Esophagus muscularis mucosa (tissue), 4 donors: ENCODE data around the gene MFAP3. TPM values are rescaled to one million over a fixed set of nuclear protein-coding genes. Genes with fewer than 3 reads are reported as not detected.
"Not testable (repeated sequence)": the region's sequence is repeated elsewhere in the genome, so short reads cannot be mapped to it uniquely, and the experiment has no call there.

Source experiments
- DNase-seq: peaks from one replicate; pipeline ENCODE4 v3.0.0-alpha.2; 2017; ENCODE audit errors: extremely low spot score
- H3K27ac ChIP-seq, 4 donors: fragments of 200-600 bp; sonication (generic); replicated peaks in 1 of 4; 1 replicate in 3 of 4; 2 replicates in 1 of 4; pipeline ENCODE4 v1.5.1; 2016 to 2019; ENCODE audit warnings: mild to moderate bottlenecking in 1 of 4
- H3K27me3 ChIP-seq, 4 donors: fragments of 200-600 bp; sonication (generic); one replicate each; pipeline versions ENCODE4 v1.5.1 to v1.6.0; 2016 to 2019
- H3K36me3 ChIP-seq, 4 donors: fragments of 200-600 bp; sonication (generic); one replicate each; pipeline ENCODE4 v1.5.1; 2016 to 2019
- H3K4me1 ChIP-seq, 4 donors: fragments of 200-600 bp; sonication (generic); one replicate each; pipeline ENCODE4 v1.5.1; 2016 to 2019
- H3K4me3 ChIP-seq, 4 donors: fragments of 200-600 bp; sonication (generic); 1 replicate in 2 of 4; 2 replicates in 2 of 4; pipeline ENCODE4 v1.5.1; 2016 to 2019; ENCODE audit warnings: mild to moderate bottlenecking in 4 of 4, moderate library complexity in 1 of 4
- H3K9me3 ChIP-seq, 4 donors: fragments of 200-600 bp; sonication (generic); 1 replicate in 3 of 4; 2 replicates in 1 of 4; pipeline ENCODE4 v1.5.1; 2016 to 2019
- CTCF ChIP-seq, 3 experiments: fragments of 200-600 bp in 2 of 3; fragments of 450-650 bp in 1 of 3; sonication (generic) in 2 of 3; IDR thresholded peaks; one replicate each; pipeline ENCODE4 v1.5.1; 2017 to 2019; ENCODE audit warnings: antibody characterized with exemption in 3 of 3, mild to moderate bottlenecking in 2 of 3, moderate library complexity in 1 of 3
- EP300 ChIP-seq: sonication (generic); formaldehyde crosslinking; IDR thresholded peaks from one replicate; pipeline ENCODE4 v1.6.1; 2017; ENCODE audit warnings: antibody characterized with exemption
- POLR2A ChIP-seq: fragments of 450-650 bp; IDR thresholded peaks from one replicate; pipeline ENCODE4 v1.6.1; 2017; ENCODE audit warnings: antibody characterized with exemption, moderate library complexity, mild to moderate bottlenecking, low read depth
- POLR2AphosphoS5 ChIP-seq, 2 donors: sonication (generic); formaldehyde crosslinking; IDR thresholded peaks; one replicate each; pipeline ENCODE4 v1.6.1; 2017; ENCODE audit warnings: antibody characterized with exemption in 2 of 2
- WGBS: methylation state at CpG from one replicate; pipeline ENCODE4 v1.1.5; 2018; 5-methylcytosine and 5-hydroxymethylcytosine counted together
- intact Hi-C: fragments of 100-400 bp; cut with DNase I; formaldehyde crosslinking; loops from one replicate; pipeline ENCODE4 v1.15.1; 2023
- total RNA-seq, 4 donors: library from RNA; depleted of rRNA; stranded (reverse); fragments of >200 nt; gene quantifications; one replicate each; pipeline versions ENCODE4 v1.1.0 to v1.2.1, GENCODE V29; 2016

MFAP3 gene
- total RNA-seq, 4 donors from 2014 or later: 22.0 to 35.3 (median 29.7) TPM

- Histone ChIP-seq H3K9me3 (no peaks in the 10 kb centered on the region), H3K27me3 (no peaks in the 10 kb centered on the region), H3K27ac (no peak overlapping the region), H3K4me1 (peaks cover 0 to 10% (median 0%) of the 10 kb centered on the region in 4 donors), H3K4me3 (no peak overlapping the region), H3K36me3 (peaks cover 0 to 41% (median 29%) of the 10 kb centered on the region in 4 donors)
- WGBS: 83% methylated on average over 4 of the region's 4 CpGs
- TF ChIP-seq POLR2AphosphoS5 (IDR thresholded peaks at IDR 0.05) (no peak), CTCF (IDR thresholded peaks at IDR 0.05) (no peak)
- intact Hi-C loops: no loop called here
- no peak for DNase-seq
Measured at GRCh38 chr5:154015071-154015693, 23.6 kb upstream of the MFAP3 start.

GRCh38 chr5:154018919-154019318 lies 19.8 kb upstream of the MFAP3 start:
- intact Hi-C loops, H3K4me1 ChIP-seq, DNase-seq, H3K9me3 ChIP-seq, H3K4me3 ChIP-seq, H3K27me3 ChIP-seq, H3K27ac ChIP-seq: not testable (repeated sequence)
- WGBS: 96% methylated on average over 1 of the region's 1 CpG
- H3K36me3 ChIP-seq: peaks cover 0 to 44% (median 16%) of the 10 kb centered on the region in 4 donors

GRCh38 chr5:154025951-154026350 lies 12.8 kb upstream of the MFAP3 start:
- no peak overlapping the region for H3K27ac ChIP-seq
- H3K27me3 ChIP-seq: no peaks in the 10 kb centered on the region
- intact Hi-C loops: no loop called here
- no peak for DNase-seq
- H3K4me3 ChIP-seq: no peak overlapping the region
- H3K9me3 ChIP-seq: no peaks in the 10 kb centered on the region
- peaks cover 24 to 81% (median 42%) of the 10 kb centered on the region in 4 donors for H3K36me3 ChIP-seq
- no peak for TF ChIP-seq EP300
- H3K4me1 ChIP-seq: no peaks in the 10 kb centered on the region

GRCh38 chr5:154031937-154032489 lies 6.8 kb upstream of the MFAP3 start:
- Histone ChIP-seq H3K27me3 (no peaks in the 10 kb centered on the region), H3K4me1 (peaks cover 0 to 6% (median 2%) of the 10 kb centered on the region in 4 donors), H3K9me3 (no peaks in the 10 kb centered on the region), H3K27ac (no peak overlapping the region), H3K36me3 (peaks cover 14 to 60% (median 33%) of the 10 kb centered on the region in 4 donors), H3K4me3 (no peak overlapping the region)
- DNase-seq: no peak
- intact Hi-C loops: no loop called here
- TF ChIP-seq POLR2A: no peak
- 68% methylated on average over 2 of the region's 2 CpGs for WGBS

GRCh38 chr5:154034944-154035343 lies 3.8 kb upstream of the MFAP3 start:
- intact Hi-C loops: no loop called here
- 97% methylated on average over 3 of the region's 3 CpGs for WGBS

GRCh38 chr5:154038261-154038706 lies 483 bp upstream of the MFAP3 start:
- no peak for DNase-seq
- Histone ChIP-seq H3K27ac (peak overlapping the region; percentile 83 to 91 (median 88)), H3K36me3 (peaks cover 0 to 9% (median under 1%) of the 10 kb centered on the region in 4 donors), H3K4me1 (peaks cover 41 to 55% (median 47%) of the 10 kb centered on the region in 4 donors), H3K27me3 (no peaks in the 10 kb centered on the region), H3K9me3 (no peaks in the 10 kb centered on the region), H3K4me3 (peak overlapping the region; percentile 78 to 86 (median 80))
- no peak for TF ChIP-seq POLR2AphosphoS5 (IDR thresholded peaks at IDR 0.05)
- TF ChIP-seq CTCF (IDR thresholded peaks at IDR 0.05): no peak
- no peak for TF ChIP-seq EP300
- under 1% methylated on average over 11 of the region's 22 CpGs for WGBS
- intact Hi-C loops: no loop called here

More at GRCh38 chr5:154034944-154035343, 3.8 kb upstream of the MFAP3 start:
- DNase-seq: no peak
- no peak for TF ChIP-seq EP300
- no peak for TF ChIP-seq POLR2A
- no peak for TF ChIP-seq CTCF (IDR thresholded peaks at IDR 0.05)
- TF ChIP-seq POLR2AphosphoS5 (IDR thresholded peaks at IDR 0.05): no peak
- Histone ChIP-seq H3K27ac (no peak overlapping the region), H3K4me3 (no peak overlapping the region), H3K27me3 (no peaks in the 10 kb centered on the region), H3K4me1 (peaks cover 15 to 25% (median 21%) of the 10 kb centered on the region in 4 donors), H3K36me3 (peaks cover 0 to 35% (median 14%) of the 10 kb centered on the region in 4 donors), H3K9me3 (no peaks in the 10 kb centered on the region)
